ENCODE results near the gene GBA2.

GBA2 gene

DNA sequence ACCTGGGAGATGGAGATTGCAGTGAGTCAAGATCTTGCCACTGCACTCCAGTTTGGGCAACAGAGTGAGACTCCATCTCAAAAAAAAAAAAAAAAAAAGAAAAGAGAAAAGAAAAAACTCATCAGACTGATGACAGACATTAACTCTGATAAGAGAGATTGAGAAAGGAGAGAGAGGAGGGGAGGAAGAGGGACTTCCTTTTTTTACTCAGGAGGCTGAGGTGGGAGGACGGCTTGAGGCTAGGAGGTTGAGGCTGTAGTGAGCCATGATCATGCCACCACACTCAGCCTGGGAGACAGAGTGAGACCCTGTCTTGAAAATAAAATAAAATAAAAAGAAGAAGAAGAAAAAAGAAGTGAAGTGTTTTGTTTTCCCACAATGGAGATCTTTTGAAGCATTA lies 14.8 kb upstream of the GBA2 start:
- no peak for DNase-seq

DNA sequence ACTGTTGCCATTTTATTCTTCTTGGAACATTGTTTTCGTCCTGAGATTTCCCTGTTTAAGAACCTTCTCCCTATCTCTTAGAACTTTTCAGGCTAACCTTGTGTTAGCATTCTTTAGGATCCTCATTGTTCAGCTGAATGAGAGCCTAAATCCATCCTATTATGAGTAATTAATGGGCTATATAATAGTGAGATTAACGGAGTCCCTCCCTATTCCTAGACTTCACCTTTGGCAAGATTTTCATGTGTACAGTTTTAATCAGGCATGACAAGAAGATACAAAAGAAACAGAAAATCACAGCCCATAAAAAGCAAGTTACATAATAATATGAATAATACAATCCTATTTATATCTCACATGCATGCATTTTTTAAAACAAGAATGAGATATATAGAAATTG lies 14.2 kb upstream of the GBA2 start:
- no peak for DNase-seq

GRCh38 chr9:35760651-35761050 lies 11.6 kb upstream of the GBA2 start:
- no peak for DNase-seq

GRCh38 chr9:35759795-35760194 lies 10.8 kb upstream of the GBA2 start:
- no peak for DNase-seq

DNA sequence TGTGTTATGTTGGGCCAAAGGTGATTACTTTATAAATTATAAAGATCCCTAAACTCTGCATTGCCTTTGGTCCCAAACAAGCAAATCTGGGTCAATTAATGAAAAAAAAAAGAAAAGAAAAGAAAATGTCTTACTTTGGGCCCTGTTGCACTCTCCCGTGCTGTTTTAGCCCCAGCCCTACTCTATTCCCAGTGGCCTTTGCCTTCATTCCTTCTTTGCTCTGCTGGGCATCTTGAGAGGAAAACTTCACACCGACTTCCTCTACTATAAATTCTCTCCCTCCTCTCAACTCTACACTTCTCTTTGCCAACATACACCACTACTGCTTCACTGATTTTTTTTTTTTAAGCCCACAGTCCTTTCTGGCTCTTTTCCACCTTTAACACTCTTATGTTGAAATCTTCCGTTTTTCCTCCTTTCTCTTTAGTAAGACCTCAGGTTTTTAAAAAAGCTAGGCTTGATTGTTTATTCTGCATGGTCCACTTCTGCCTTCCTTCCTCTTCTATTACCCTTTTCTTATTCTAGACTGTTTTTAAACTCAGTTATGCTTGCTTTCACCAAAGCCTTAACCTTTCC lies 9.5 kb upstream of the GBA2 start:
- no peak for DNase-seq

DNA sequence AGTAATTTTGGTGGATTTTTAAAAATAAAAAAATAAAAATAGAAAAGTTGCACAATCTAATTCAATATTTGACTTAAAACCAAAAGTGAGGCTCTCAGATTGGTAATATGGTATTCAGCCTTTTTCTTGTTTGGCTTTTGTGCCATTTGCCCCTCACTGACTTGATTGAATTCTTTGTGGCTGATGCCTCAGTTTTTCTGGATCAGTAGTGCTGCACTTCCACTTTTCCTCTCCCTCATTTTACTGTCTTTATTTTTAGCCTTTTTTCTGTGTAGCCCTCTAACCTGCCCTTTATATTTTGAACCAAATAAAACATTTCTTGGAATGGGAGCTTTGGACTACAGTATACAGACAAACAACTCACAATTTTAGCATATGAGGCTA lies 8.9 kb upstream of the GBA2 start:
- no peak for DNase-seq

GRCh38 chr9:35757226-35757891 lies 8.3 kb upstream of the GBA2 start:
- DNase-seq, result peak in 1 of 5 experiments; percentile 39

- peak; percentile 46 to 86 (median 67) for DNase-seq
Measured at GRCh38 chr9:35756275-35757225, 7.5 kb upstream of the GBA2 start.

GRCh38 chr9:35755071-35755470 lies 6.0 kb upstream of the GBA2 start:
- DNase-seq, result no peak

- DNase-seq, result no peak
Measured at GRCh38 chr9:35754264-35754663, 5.2 kb upstream of the GBA2 start, which contains the start of gene MSMP. TSS of gene MSMP (minus strand) at chr9:35754276. CDS start at chr9:35754129, 147 bp downstream.

DNA sequence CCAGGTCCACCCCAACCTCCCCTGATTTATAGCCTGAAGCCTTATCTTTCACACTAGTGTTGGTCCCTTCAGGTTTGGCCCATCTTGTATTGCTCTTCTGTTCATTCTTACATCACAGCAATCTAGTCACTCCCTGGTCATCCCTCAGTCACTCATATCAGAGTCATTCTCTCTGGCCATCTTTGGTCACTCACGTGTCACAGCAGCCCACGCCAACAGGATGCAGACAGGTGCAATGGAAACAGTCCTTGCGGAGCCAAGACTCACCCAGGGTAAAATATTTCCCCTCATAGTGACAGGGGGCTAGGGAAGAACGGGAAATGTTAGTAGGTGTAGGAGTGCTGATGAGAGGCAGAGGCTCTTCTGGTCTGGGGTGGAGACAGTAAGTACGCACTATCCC lies 4.4 kb upstream of the GBA2 start:
- no peak for DNase-seq

DNA sequence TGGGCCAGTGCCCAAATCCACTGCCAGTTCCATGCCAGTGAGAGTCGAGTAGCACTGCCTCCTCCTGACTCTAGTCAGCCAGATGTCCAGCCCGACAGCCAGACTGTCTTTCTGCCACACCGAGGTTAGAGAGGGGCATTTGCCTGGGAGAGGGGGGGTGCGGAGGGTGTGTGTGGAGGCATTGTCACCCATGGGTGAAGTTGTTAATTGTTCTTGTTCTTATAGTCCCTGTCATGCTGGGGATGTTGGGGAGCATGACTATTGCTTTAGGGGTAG lies 1.2 kb upstream of the GBA2 start:
- no peak for DNase-seq

DNA sequence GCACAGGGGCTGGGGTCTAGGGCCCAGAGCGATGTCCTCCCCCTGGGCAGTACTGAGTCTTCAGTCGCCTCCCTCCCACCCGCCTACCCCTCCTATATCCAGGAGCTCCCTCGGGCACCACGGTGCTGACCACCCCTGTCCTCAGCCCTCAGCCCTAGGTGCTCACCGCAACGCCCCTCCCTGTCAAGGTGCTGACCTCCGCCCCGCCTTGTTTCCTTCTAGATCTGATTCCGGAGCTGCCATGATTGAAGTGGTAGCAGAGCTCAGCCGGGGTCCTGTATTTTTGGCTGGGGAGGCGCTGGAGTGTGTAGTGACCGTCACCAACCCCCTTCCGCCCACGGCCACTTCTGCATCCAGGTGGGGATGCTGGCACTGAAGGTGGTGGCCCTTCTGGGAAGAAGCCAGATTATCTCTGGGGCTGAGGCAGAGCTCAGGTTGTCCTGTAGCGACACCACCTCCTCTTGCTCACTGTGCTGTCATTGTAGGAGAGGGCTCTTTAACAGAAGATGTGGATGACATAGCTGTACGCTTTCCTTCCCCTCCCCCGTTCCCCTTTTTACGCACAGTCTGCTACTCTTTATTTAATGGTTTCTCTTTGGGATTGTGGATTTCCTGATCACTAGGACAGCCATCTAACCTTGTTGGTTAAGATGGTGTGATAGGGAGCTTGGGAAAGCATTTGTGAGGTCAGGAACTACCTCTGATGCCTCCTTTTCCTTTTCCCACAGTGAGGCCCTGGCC lies 657 bp upstream of the GBA2 start:
- peak in 2 of 5 experiments; percentile 32 to 65 for DNase-seq

DNA sequence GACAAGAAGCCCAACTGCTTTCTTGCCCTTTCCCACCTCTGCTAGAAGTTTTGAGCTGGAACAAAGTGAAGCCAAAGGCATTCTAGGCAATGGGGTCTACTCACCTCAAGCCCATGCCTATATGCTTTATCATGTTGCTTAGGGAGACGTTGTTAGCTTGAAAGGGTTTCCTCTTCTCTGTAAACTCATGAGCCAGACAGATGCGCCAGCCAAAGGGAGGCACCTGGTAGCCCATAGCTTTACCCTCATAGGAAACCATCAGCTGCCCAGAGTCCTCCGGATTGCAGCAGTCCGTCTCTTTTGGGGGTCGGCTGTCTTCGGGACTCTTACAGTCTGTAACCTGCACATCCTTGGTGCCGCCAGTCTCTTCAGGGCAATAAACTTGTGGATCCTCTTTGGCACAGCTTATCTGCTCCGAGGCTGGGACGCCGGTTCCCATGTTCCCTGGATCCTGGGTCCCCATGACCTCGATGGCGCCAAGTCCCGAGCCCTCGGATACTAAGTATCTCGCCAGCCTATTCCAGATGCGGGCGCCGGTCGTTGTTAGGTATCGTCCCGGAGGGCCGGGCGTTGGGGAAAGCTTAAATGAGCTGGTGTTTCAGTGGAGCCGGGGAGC lies 678 bp downstream of the GBA2 start:
- DNase-seq, result peak in 1 of 5 experiments; percentile 27

GRCh38 chr9:35746583-35746982 lies 2.4 kb downstream of the GBA2 start:
- no peak for DNase-seq

DNA sequence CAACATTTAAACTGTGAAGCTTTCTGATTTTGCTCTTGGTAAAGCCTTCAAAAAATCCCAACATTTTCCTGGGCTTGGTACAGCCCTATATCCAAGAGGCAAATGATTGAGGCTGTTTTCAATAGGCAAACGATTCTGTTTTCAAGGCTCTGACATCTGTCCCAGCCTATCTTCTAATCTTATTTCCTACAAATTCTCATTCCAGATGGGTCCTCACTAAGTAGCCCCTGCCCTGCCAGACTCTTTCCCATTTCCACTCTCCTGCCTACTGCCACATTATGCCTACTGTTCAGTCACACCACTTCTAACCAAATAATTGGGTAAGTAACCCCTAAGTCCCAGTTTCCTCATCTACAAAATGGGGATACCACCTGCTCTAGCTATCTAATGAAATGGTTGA lies 3.5 kb downstream of the GBA2 start:
- no peak for DNase-seq

DNA sequence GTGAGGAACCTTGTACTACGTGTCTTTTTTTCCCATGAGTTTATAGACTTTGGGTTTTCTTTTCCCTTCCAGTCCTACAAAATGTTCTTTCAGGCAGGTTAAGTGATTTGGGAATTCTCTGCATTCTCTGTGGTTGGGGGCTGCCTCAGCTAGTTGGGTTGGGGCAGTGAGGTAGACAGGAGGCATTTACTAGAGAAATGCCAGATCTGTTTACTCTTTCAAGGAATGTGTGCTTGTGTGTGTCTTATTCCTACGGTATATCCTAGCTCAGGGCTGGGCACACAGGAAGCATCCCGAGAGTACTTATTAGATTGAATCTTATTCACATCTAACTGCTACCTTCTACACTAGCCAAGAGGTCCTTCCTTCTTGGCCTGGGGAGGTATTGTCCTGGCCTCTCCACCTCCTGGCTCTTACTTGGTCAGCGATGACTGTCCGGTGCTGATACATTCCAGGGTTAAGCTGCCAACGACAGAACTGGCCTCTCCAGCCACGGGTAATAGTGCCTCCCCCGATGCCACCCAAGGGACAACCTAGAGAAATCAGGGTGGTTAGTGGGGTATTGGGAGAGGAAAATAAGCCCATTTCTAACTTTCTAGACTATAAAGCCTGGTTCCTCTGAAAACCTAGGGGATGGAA lies 5.0 kb downstream of the GBA2 start:
- DNase-seq, result no peak

- DNase-seq, result no peak
Measured at GRCh38 chr9:35743452-35743851, 5.6 kb downstream of the GBA2 start.

DNA sequence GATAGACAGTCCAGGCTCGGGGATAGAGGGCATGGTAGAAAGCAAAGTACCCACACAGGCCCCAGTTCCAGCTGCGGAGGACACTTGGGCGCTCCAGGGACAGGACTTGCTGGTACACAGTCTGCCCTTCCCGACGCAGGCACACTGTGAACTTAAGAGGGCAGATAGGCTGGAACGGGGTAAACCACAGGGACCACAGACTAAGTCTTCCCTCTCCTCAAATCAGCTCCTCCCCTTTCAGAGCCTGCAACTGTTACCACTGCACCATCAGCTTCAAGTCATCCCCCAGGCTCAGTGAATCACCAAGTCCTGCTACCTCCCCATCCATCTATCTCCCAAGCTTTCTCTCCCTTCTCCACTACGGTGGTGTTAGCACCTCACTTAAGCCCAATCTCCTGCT lies 7.3 kb downstream of the GBA2 start:
- peak in 1 of 5 experiments; percentile 60 for DNase-seq

GRCh38 chr9:35740243-35740642 lies 8.8 kb downstream of the GBA2 start:
- no peak for DNase-seq

GRCh38 chr9:35738924-35739323 lies 10.1 kb downstream of the GBA2 start:
- DNase-seq, result no peak

- no peak for DNase-seq
Measured at GRCh38 chr9:35738186-35738585, 10.8 kb downstream of the GBA2 start.

Data from T-helper 2 cell (primary cell).